Stimulated activated CD8-positive, alpha-beta memory T cell treated with anti-CD3 and anti-CD28 coated beads, Interleukin-15, amount 100 ng/mL, for 24 hours (primary cell): ENCODE measurements around the gene DGKI.

ENCODE experiments used
- DNase-seq: peaks from one replicate; pipeline ENCODE4 v3.0.0-alpha.2; 2020; ENCODE audit warnings: low read depth

The DGKI gene

DNA sequence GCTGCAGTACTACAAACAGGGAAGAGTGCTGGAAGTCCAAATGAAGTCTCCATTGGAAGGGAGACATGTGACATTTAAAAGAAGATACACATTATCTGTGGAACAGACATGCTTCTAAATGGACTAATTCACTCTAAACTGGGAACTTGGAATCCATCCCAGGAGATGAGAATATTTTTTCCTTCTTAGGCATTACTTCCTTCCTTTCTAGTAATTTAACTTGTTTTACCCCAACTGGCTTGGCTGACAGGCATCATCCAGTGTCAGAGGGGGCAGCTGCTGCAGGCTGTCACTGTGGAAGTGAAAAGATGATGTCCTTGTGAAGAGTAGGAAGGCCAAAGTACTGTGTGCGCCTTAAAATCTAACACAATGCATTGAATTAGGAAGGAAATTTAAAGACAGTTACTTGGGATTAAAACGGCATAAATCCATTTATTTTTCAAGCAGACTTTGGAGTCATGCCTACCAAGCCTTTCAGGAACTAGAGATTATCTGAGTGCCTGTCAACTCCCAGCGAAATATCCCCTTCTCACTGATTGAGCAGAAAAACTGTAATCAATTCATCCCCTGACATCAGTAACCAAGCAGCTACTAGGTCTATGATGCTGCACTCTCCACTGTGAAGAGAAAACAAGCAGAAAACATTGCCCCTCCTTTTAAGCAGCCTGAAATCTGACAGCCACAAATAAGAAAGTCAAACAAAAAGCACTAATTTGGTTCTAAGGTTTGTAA, 161.2 kb downstream of the DGKI start:
- DNase-seq: no peak

DNA sequence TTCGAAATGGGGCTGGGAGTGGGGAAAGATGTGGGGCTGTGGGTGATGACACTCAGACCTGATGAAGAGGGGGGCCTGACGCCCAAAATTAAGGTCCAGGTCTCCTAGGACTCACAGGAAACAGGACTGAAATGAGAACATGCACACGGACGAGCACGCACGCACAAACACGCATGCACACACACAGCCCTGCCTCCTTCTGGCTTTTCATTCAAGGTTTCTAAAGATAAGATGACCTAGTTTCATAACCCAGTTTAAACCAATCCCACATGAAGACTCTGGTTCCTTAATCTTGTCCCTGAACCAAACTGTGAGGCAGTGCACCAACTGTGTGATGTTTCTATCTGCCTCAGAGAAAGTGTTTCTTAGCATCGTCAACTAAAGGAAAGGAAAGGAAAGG, 162.0 kb downstream of the DGKI start:
- no peak for DNase-seq

DNA sequence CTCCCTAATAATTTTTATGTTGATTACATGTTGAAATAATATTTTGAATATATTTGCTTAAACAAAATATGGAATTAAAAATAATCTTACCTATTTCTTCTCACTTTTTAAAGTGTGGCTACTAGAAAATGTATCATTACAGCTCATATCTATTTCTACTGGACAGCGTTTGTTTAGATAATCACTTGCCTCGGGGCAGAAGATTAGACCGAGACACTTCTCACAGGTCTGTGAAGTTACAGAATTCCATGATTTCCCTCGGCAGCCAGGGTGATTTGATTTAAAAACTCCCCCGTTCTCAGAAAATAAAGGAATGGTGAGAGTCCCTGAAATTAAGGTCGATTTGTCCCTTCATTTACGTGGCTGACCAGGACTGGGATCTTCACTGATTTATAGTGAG, 162.5 kb downstream of the DGKI start:
- no peak for DNase-seq

DNA sequence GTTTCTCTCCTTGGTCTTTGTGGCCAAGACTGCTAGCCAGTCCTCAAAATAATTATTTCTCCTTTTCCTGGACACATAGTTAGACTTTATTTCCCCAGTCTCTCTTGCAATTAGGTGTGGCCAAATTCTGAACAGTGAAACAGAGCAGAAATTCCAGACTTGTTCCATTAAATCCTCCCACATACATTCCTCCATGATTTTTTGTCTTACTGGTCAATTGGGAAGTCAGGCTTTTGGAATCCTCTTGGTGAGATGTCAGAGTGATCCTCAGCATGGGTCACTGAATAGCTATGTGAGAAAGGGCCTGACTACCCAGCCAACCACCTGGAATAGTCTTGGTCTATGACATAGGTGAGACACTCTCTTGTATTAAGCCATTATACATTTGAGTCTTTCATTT, 164.2 kb downstream of the DGKI start:
- no peak for DNase-seq

DNA sequence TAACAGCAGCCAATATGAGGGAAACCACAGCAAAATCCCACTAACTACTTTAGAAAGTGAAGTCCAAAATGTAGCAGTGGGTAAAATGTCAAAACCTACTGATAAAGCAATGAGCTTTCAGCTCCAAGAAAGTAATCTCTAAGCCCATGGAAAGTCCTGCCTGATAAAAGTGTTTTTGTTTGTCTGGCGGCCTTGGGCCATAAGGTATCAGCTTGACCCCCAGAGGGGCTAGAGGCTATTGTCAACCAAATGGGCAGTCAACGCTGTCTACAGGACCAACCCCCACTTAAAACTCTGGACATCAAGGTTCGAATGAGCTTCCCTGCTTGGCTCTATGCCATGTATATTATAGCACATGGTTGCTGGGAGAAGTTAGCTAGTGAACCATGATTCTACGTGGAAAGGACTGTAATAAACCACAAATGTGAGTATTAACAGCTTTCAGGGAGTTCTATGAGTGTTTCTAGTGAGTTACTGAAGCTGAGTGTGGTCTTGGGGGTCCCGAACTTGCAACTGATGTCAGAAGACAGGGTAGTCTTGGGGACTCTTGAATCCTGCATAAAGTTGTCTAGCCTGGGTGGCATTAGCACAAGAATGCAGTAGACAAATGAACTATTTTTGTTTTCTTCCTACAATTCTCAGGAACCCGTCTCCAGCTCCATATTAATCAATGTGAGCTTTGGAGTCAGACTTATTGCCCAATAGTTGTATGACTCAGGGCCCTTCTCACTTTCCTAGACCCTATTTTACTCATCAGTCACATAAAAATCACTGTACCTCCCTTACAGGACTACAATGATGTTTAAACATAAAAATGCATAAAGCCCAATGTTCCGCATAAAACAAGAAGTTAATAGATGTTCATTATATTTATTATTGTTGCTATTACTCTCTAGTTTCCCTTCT, 164.9 kb downstream of the DGKI start:
- DNase-seq: no peak

DNA sequence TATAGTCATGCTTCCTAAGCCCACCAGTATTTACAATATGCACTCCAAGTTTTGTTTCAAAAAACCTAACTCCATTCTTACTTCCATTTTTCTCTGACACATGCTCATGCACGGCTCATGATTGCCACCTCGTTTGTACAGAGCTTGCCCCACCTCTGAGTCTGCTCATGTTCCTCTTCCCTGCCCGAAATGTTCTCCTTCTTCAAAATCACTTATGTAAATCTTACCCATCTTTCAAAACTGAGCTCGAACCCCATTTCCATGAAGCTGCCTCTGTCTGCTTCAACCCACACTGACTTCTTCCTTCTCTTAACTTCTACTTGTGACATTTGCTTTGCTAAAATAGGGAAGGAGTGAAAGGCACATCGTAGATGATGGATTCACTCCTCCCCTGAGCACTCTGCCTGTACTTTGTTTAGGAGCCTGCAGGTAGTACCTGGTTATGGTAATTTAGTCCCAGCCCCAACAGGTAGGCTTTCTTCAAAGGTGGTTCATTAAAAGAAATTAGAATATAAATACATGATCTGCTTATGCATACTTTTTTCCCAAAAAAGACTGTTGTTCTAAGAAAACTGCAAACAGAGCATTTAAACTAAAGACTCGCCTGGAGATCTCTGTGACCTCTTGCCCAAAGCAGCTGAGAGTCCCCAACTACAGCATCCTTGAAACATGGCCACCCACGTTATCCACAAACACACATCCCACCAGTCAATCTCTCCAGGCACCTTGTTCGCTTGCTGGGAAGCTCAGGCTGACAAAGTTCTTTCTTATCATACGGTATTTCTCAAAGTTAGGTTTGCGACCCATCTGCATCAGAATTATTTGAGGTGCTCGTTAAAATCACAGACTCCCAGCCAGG, 172.0 kb downstream of the DGKI start:
- no peak for DNase-seq

DNA sequence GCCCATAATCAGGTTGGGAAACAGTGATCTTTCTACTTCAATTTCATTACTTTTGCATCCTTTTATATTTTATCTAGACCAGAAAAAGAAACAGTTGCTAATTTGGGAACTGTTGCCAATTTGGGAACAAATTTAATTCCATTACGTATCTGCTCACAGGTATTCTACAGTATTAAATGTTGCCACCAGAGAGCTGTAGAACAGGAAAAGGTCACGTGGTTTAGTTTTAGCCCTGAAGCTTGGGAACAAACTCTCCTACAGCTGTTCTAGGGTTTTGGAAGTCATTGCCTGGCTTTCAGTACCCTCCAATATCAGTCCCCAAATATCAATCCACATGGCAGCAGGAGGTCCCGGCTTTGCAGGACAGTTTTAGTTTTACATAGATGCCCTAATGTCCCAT, 172.7 kb downstream of the DGKI start:
- no peak for DNase-seq

DNA sequence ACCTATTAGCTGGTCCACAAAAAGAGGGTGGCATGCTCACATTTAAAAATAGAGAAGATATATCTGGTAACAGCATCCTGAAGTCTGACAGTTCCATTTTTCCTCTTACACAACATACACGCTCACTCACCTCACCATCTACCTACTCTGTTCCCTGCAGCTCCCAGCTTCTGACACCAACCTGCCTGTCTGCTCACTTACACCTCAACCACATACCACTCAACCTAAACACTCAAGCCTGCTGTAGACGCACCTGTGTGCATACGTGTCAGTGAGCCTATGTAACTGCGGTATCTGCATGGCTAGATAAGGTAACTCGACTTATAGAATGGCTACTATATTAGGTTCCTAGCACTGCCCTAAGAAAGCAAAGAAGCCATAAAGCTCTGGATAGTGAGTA, 174.9 kb downstream of the DGKI start:
- DNase-seq: no peak

DNA sequence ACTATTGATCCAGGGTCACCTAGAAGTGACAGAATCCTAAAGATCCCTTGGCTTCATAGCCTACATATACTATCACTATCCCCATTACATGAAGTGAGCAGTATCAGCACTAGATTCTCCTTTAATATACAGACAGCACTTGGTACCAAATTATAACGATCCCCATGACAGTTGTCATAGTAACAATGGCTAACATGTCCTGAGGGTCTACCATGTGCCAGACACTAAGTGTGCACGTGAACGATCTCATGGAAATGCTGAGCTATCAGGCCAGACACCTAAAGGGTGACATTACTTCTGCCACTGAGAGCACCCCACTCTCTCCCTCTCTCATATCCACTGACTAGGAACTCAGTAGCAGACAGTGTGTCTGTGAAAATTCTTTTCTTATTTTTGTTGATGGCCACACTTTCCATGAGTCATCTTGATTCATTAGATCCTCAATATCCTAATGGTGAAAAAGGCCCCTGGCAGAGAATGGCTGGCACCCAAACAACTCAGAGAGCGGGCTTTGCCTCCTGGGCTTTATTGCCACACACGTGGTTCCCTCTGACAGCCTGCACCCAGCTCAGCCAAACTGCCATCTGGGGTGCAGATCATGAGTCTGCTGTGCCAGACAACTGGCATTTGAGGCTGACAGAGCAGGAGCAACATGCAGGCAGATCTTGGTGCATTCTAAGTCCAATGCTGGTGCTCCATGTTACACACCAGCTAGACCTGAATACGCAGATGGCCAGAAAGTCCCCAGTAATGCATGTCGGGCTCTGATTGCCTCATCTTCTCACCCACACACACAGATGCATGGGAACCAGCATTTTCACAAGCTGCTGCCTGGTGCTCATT, 176.3 kb downstream of the DGKI start:
- DNase-seq: no peak

DNA sequence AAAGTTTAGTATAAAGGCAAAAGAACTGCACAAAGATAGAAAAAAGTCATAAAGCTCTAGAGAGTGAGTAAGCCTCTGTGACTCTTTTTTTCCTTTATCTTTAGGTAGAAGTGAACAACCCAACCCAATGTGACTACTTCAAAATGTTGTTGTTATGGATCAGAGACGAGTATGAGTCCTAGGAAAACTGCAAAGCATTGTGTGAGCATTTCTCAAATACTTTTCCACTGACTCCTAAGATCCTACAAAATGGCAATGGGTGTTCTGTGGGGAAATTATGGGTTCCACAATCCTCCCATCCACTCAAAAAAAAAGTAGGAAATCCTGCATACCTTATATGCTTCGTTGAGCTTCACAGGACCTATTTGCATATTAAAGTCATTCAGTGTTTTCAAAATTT, 177.1 kb downstream of the DGKI start:
- no peak for DNase-seq

DNA sequence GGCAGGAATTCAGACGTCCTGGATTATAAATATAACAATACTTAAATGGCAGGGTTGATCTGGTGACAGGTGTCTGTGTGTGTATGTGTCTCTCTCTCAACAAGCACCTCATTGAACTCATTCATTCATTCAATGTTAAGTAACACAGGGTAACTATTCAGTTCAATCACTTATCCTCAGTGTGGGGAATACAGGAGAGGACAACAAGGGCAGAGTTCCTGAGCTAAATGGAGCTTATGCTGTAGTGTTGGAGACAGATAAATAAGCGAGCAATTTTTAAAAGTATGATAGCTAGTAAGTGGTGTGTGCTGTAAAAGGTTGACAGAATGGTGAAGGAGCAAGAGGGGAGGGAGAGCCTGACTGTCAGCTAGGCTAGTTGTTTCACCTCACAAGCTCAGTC, 178.4 kb downstream of the DGKI start:
- DNase-seq: no peak

DNA sequence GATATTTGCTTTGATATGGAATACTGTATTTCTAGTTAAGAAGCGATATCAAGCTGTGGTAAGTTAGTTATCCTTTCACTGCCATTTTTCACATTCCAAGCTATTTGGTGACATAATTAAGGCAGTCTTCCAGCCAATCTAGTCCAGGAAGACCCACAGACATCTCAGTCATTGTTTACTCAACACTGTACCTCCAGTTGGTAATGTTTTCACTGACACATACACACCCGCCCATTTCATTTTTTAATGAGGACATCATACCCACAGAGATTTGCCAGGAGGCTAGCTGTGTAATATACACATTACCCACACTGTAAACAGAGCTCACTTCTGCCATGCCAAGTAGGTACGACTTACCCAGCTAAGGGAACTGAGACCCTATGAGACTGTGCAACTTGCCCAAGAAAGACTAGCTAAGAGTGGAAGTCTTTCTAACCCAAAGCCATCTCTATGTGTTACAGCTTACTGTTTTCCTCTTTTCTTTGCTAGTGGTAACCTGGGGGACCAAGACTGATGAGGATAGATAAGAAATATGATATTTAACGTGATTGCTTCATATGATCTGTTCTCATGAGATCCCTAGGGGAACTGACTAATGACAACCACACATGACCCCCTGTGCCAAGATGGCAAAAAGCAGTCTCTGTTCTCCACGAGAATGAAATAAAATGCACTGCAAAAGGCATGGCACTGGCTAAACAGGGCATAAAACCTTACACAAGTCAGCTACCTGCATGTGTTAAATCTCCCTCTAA, 179.0 kb downstream of the DGKI start:
- no peak for DNase-seq

DNA sequence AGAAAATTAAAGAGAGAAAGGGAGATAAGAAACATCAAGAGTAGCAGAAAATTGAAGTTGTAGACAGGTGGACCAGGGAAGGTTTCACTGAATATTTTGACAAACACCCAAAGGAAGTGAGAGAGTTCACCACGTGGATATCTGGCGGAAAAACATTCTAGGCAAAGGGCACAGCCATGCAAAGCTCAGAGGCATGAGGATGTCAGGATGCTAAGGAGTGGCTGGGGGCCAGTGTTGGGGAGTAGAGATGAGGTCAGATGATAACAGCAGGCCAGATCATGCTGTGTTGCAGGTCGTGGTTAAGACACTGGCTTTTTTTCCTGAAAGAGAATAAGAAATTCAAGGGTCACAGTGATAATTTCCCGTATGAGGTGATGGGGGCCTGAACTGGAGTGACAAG, 181.9 kb downstream of the DGKI start:
- DNase-seq: no peak

DNA sequence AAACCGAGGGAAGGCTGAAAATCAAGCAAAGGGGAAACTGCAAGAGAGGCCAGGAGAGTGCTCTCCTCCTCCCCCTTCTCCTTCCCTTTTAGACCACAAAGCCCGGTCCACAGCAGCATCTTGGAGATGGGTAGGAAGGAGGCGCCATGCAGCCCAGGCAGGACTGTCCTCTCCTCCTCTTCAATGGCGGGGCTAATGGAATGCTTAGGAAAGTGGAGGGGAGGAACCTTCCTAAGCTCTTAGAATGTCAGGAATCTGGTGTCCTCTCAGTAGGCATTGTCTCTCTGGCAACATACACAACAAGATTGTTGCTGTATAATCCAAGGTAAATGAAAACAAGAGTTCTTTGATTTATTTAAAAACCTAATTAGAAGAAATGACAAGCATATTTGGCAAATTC, 185.1 kb downstream of the DGKI start:
- no peak for DNase-seq

DNA sequence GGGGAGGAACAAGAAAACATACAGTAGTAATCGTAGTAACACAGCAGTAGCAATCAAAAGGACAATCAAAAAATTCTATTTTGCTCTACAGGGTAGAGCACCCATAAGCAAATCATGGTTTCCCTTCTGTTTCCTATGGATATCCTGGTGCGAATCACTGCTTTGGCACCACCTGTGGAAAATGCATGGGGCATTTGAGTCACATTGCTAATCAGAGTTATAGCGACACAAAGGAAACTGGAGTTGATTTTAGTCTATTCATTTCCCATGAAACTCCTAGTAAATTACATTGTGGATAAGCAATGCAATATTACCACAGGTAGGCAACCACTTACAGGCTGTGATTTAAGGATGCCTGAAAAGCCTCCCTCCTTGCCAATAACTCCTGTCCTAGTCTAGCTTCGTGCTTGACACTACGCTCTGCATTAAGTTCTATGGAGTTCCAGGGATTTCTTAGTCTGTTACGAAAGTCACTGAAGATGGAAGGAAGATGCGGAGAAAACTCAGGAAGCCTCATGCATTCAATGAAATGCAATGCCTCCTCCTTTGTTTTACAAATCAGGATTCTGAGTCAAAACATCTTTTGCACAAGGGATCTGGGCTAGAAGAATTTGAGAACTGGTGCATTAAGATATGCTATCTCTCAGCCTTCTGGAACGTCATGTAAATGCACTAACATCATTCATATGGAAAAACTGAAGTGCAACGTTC, 188.4 kb downstream of the DGKI start:
- DNase-seq: no peak

DNA sequence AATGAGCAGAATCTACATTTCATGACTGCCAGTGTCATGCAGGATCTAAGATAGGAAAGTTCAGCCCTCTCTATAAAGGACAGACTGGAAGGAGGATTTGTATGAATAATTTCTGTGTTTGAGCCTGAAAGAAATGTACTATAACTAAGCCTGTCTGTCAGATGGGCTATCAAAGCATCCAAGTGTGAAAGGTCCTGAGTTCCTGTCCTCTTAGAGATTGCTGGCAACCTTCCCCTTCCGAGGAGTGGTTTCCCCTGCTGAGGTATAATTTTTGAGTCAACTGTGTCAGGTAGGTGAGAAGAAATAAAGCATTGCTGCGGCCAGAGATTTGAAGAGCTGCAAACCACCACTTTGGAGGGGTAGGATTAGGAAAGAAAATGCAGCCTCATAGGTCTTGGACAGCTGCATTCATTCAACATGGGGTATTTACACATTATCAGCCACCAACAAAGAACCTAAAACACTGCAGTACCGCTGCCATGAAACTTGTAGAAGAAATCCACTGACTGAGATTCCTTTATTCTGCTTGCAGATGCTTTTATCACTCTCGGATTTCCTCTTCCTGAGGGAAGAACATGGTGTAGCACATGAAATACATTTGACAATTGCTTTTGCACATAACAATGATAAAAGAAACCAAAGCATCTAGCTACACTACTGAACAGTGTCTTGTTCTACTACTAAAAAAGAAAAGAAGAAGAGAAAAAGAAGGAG, 189.1 kb downstream of the DGKI start:
- no peak for DNase-seq

DNA sequence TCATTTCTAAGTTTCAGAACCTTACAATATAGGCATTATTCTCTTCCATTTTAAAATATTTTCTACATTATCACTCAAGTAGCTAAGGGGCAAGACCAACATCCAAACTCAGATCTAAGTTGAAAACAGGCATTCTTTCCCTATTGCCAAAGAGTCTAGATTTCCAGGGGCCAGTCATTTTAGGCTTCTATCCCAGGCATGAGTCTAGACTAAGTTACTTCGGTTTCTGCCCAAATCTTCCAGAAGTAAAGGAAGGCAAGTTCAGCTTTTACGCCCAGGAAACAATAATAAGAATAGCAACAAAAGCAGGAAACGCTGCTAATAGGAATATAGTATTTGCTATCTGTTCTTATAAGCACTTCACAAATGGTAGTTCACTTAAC, 189.9 kb downstream of the DGKI start:
- DNase-seq: no peak

DNA sequence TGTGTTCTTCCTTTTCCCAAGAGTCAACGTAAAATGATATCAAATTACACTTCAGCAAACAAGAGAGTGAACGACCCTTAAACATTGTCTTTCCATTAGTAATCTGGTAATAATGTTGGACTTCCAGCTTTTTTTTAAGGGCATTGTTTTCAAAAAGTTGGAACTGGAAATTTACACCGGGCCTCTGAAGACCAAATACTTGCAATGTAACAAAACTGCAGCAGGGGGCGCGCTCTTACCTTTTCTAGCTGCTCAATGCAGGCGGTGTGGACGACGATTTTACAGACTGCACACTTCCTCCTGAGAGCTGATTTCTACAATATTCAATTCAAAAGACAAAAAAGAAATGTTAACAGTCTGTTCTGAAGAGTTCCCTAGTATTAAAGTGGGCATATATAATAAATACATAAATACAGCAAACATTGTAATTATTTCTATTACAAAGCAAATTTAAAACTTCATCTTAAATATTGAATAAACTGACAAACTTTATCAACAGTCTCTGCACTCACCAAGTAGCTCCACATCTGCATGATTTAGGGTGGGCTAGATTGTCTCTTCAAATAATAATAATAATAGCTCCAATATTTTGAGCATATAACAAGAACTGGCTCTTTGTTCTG, 190.4 kb downstream of the DGKI start:
- DNase-seq: peak; percentile 44

DNA sequence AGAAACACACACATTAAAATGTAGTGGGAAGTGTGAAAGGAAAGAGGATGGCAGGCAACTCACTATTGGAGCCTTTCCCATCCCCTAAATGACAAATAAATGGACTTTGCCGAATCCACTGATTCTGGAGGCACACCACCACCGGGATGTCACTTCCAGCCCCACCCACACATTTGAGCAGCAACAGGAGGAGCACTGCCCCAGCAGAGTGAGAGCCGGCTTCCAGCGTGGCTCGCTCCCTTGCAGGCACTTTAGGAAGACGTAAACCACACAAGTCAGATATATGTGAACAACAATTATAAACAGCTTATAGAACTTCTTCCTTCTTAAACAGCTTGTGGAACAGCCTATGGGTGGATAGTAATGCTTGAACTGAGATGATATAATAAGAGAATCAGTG, 191.0 kb downstream of the DGKI start:
- no peak for DNase-seq
